ENCODE measurements around the gene FAIM. TPM values are rescaled to one million over a fixed set of nuclear protein-coding genes. Genes with fewer than 3 reads are reported as not detected.

Gene FAIM
- total RNA-seq, 1 donor from 2014 or later = 12.5 TPM

DNA sequence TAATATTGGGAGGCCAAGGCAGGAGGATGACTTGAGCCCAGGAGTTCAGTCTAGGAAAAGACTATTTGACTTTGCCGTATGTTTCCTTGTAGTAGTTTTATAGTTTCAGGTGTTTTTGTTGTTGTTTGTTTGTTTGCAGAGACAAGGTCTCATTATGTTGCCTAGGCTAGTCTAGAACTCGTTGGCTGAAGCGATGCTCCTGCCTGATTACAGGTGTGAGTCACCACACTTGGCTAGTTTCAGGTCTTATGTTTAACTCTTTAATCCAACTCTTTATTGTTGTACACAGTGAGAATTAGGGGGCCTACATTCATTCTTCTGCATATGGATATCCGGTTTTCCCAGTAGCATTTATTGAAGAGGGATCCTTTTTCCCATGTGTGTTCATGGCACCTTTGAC, 32.0 kb downstream of the FAIM start:
- H3K9me3 ChIP-seq (ENCODE audit: control insufficient read depth in 3 of 3, low read length in 3 of 3) = no peaks in the 10 kb centered on the region

GRCh38 chr3:138642226-138642926, 33.8 kb downstream of the FAIM start:
- H3K9me3 ChIP-seq (ENCODE audit: control insufficient read depth in 3 of 3, low read length in 3 of 3) = no peaks in the 10 kb centered on the region
- H3K9ac ChIP-seq (ENCODE audit: low read depth in 1 of 3, low read length in 3 of 3) = no peak overlapping the region
- H3K36me3 ChIP-seq (ENCODE audit: control insufficient read depth in 3 of 3, insufficient read depth in 3 of 3, low read length in 3 of 3) = no peaks in the 10 kb centered on the region
- H3K4me1 ChIP-seq (ENCODE audit: control insufficient read depth in 3 of 3, insufficient read depth in 3 of 3, low read length in 3 of 3) = no peaks in the 10 kb centered on the region
- H3K4me3 ChIP-seq (ENCODE audit: low read length in 3 of 3) = no peak overlapping the region
- no peaks in the 10 kb centered on the region for H3K27me3 ChIP-seq (ENCODE audit: control insufficient read depth in 3 of 3, insufficient read depth in 3 of 3, low read length in 3 of 3)
- no peak overlapping the region for H3K27ac ChIP-seq (ENCODE audit: low read depth, low read length)

More for the DNA sequence above, 32.0 kb downstream of the FAIM start:
- no peak overlapping the region for H3K4me3 ChIP-seq (ENCODE audit: low read length in 3 of 3)
- no peaks in the 10 kb centered on the region for H3K4me1 ChIP-seq (ENCODE audit: control insufficient read depth in 3 of 3, insufficient read depth in 3 of 3, low read length in 3 of 3)
- no peak overlapping the region for H3K27ac ChIP-seq (ENCODE audit: low read depth, low read length)
- H3K36me3 ChIP-seq (ENCODE audit: control insufficient read depth in 3 of 3, insufficient read depth in 3 of 3, low read length in 3 of 3) = no peaks in the 10 kb centered on the region
- H3K9ac ChIP-seq (ENCODE audit: low read depth in 1 of 3, low read length in 3 of 3) = no peak overlapping the region
- H3K27me3 ChIP-seq (ENCODE audit: control insufficient read depth in 3 of 3, insufficient read depth in 3 of 3, low read length in 3 of 3) = no peaks in the 10 kb centered on the region

GRCh38 chr3:138642927-138643253, 34.3 kb downstream of the FAIM start:
- Histone ChIP-seq H3K27me3 (ENCODE audit: control insufficient read depth in 3 of 3, insufficient read depth in 3 of 3, low read length in 3 of 3) (no peaks in the 10 kb centered on the region), H3K4me1 (ENCODE audit: control insufficient read depth in 3 of 3, insufficient read depth in 3 of 3, low read length in 3 of 3) (no peaks in the 10 kb centered on the region), H3K27ac (ENCODE audit: low read depth, low read length) (no peak overlapping the region), H3K4me3 (ENCODE audit: low read length in 3 of 3) (no peak overlapping the region), H3K9me3 (ENCODE audit: control insufficient read depth in 3 of 3, low read length in 3 of 3) (no peaks in the 10 kb centered on the region), H3K36me3 (ENCODE audit: control insufficient read depth in 3 of 3, insufficient read depth in 3 of 3, low read length in 3 of 3) (no peaks in the 10 kb centered on the region), H3K9ac (ENCODE audit: low read depth in 1 of 3, low read length in 3 of 3) (no peak overlapping the region)

DNA sequence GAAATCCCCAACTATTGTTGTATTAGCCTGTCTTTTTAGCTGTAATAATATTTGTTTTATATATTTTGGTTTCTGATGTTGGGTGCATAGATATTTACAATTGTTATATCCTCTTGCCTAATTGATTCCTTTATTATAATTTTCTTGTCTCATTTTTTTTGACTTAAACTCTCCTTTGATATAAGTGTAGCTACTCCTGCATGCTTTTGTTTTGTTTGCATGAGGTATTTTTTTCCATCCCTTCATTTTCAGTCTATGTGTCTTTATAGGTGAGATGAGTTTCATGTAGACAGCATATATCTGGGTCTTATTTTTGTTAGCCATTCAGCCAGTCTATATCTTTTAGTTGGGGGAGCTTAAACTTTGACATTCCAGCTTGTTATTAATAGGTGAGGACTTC, 37.4 kb downstream of the FAIM start:
- Histone ChIP-seq H3K36me3 (ENCODE audit: control insufficient read depth in 3 of 3, insufficient read depth in 3 of 3, low read length in 3 of 3) (peaks cover 12 to 14% (median 14%) of the 10 kb centered on the region in 3 donors), H3K27ac (ENCODE audit: low read depth, low read length) (no peak overlapping the region), H3K9ac (ENCODE audit: low read depth in 1 of 3, low read length in 3 of 3) (no peak overlapping the region), H3K4me1 (ENCODE audit: control insufficient read depth in 3 of 3, insufficient read depth in 3 of 3, low read length in 3 of 3) (no peaks in the 10 kb centered on the region), H3K27me3 (ENCODE audit: control insufficient read depth in 3 of 3, insufficient read depth in 3 of 3, low read length in 3 of 3) (no peaks in the 10 kb centered on the region), H3K4me3 (ENCODE audit: low read length in 3 of 3) (no peak overlapping the region), H3K9me3 (ENCODE audit: control insufficient read depth in 3 of 3, low read length in 3 of 3) (no peaks in the 10 kb centered on the region)

DNA sequence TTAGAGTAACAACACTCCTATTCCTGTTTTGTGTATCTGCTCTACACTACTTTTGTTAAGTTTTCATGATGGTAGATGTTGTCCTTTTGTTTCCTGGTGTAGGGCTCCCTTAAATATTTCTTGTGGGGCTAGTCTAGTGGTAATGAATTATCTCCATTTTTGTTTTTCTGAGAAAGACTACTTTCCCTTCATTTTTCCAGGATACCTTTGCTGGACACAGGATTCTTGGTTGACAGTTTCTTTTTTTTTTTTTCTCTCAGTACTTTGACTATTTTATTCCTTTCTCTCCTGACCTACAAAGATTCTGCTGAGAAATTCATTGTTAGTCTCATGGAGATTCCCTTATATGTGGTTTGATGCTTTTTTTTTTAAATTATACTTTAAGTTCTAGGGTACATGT, 37.9 kb downstream of the FAIM start:
- no peak overlapping the region for H3K4me3 ChIP-seq (ENCODE audit: low read length in 3 of 3)
- no peak overlapping the region for H3K9ac ChIP-seq (ENCODE audit: low read depth in 1 of 3, low read length in 3 of 3)
- no peak overlapping the region for H3K27ac ChIP-seq (ENCODE audit: low read depth, low read length)
- peaks cover 12 to 16% (median 14%) of the 10 kb centered on the region in 3 donors for H3K36me3 ChIP-seq (ENCODE audit: control insufficient read depth in 3 of 3, insufficient read depth in 3 of 3, low read length in 3 of 3)
- no peaks in the 10 kb centered on the region for H3K9me3 ChIP-seq (ENCODE audit: control insufficient read depth in 3 of 3, low read length in 3 of 3)
- no peaks in the 10 kb centered on the region for H3K4me1 ChIP-seq (ENCODE audit: control insufficient read depth in 3 of 3, insufficient read depth in 3 of 3, low read length in 3 of 3)
- no peaks in the 10 kb centered on the region for H3K27me3 ChIP-seq (ENCODE audit: control insufficient read depth in 3 of 3, insufficient read depth in 3 of 3, low read length in 3 of 3)

DNA sequence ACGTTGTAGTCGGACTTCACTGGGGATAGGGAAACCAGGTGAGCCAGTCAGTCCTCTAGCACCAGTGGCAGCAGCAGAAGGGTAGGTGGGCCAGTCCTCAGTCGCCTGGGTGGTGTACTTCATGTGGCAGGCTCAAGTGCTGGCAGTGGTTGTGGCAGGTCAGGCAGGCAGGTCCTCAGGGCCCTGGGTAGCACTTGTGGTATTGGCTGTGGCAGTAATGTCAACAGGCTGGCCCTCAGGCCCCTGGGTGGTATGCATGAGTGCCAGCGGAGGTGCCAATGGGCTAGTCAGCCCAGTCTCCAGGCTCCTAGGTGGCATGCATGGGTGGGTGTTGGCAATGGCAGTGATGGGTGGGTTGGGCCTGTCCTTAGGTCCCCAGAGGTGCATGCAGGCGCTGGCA, 40.6 kb downstream of the FAIM start:
- no peak overlapping the region for H3K27ac ChIP-seq (ENCODE audit: low read depth, low read length)
- H3K36me3 ChIP-seq (ENCODE audit: control insufficient read depth in 3 of 3, insufficient read depth in 3 of 3, low read length in 3 of 3) = peaks cover 12 to 24% (median 21%) of the 10 kb centered on the region in 3 donors

GRCh38 chr3:138653567-138653966, 45.0 kb downstream of the FAIM start:
- no peaks in the 10 kb centered on the region for H3K27me3 ChIP-seq (ENCODE audit: control insufficient read depth in 3 of 3, insufficient read depth in 3 of 3, low read length in 3 of 3)
- no peak overlapping the region for H3K9ac ChIP-seq (ENCODE audit: low read depth in 1 of 3, low read length in 3 of 3)
- no peaks in the 10 kb centered on the region for H3K4me1 ChIP-seq (ENCODE audit: control insufficient read depth in 3 of 3, insufficient read depth in 3 of 3, low read length in 3 of 3)
- H3K4me3 ChIP-seq (ENCODE audit: low read length in 3 of 3) = no peak overlapping the region
- H3K36me3 ChIP-seq (ENCODE audit: control insufficient read depth in 3 of 3, insufficient read depth in 3 of 3, low read length in 3 of 3) = peaks cover 21 to 46% (median 44%) of the 10 kb centered on the region in 3 donors
- no peaks in the 10 kb centered on the region for H3K9me3 ChIP-seq (ENCODE audit: control insufficient read depth in 3 of 3, low read length in 3 of 3)
- no peak overlapping the region for H3K27ac ChIP-seq (ENCODE audit: low read depth, low read length)

More for the DNA sequence above, 40.6 kb downstream of the FAIM start:
- H3K9ac ChIP-seq (ENCODE audit: low read depth in 1 of 3, low read length in 3 of 3) = no peak overlapping the region
- H3K27me3 ChIP-seq (ENCODE audit: control insufficient read depth in 3 of 3, insufficient read depth in 3 of 3, low read length in 3 of 3) = no peaks in the 10 kb centered on the region
- no peaks in the 10 kb centered on the region for H3K4me1 ChIP-seq (ENCODE audit: control insufficient read depth in 3 of 3, insufficient read depth in 3 of 3, low read length in 3 of 3)
- H3K9me3 ChIP-seq (ENCODE audit: control insufficient read depth in 3 of 3, low read length in 3 of 3) = no peaks in the 10 kb centered on the region
- H3K4me3 ChIP-seq (ENCODE audit: low read length in 3 of 3) = no peak overlapping the region

DNA sequence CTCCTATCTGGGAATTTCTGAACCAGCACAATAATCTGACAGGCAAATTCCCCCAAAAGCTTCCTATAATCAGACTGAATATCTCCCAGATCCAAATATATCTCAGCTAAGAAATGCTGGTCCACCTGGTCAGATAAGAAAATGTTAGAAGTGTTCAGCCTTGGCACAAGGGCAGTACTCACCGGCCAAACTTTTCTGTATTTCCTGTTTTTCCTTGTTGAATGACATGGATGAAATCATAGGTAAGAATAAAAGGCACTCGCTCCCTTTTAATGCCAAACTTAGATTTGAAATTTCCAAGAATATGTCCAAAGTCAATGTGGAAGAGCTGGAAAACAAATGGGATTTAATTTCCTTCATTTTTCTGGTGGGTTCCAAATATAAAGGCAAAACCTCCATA, 48.9 kb downstream of the FAIM start:
- Histone ChIP-seq H3K9ac (ENCODE audit: low read depth in 1 of 3, low read length in 3 of 3) (no peak overlapping the region), H3K4me3 (ENCODE audit: low read length in 3 of 3) (no peak overlapping the region), H3K27me3 (ENCODE audit: control insufficient read depth in 3 of 3, insufficient read depth in 3 of 3, low read length in 3 of 3) (no peaks in the 10 kb centered on the region), H3K36me3 (ENCODE audit: control insufficient read depth in 3 of 3, insufficient read depth in 3 of 3, low read length in 3 of 3) (peaks cover 8 to 33% (median 30%) of the 10 kb centered on the region in 3 donors), H3K27ac (ENCODE audit: low read depth, low read length) (no peak overlapping the region), H3K4me1 (ENCODE audit: control insufficient read depth in 3 of 3, insufficient read depth in 3 of 3, low read length in 3 of 3) (no peaks in the 10 kb centered on the region), H3K9me3 (ENCODE audit: control insufficient read depth in 3 of 3, low read length in 3 of 3) (no peaks in the 10 kb centered on the region)

DNA sequence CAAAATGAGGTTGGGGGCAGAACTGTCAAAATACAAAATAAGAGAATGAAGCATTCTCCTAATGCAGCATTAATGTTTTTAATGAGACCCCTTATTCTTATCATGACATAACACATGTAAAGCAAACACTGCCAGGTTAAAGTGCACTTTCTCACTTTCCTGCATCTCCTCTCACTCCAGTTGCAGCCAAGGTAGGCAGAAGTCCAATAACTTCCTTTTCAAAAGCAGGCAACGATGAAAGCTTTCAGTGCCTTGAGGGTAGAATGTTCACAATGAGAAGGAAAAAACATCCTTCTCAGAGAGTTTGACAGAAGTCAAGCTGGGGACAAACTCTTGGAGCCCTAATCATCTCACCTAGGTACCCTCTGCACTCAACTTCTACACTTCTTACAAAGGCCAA, 59.5 kb downstream of the FAIM start:
- no peaks in the 10 kb centered on the region for H3K9me3 ChIP-seq (ENCODE audit: control insufficient read depth in 3 of 3, low read length in 3 of 3)
- peaks cover 11 to 17% (median 13%) of the 10 kb centered on the region in 3 donors for H3K36me3 ChIP-seq (ENCODE audit: control insufficient read depth in 3 of 3, insufficient read depth in 3 of 3, low read length in 3 of 3)
- no peak overlapping the region for H3K9ac ChIP-seq (ENCODE audit: low read depth in 1 of 3, low read length in 3 of 3)
- no peaks in the 10 kb centered on the region for H3K27me3 ChIP-seq (ENCODE audit: control insufficient read depth in 3 of 3, insufficient read depth in 3 of 3, low read length in 3 of 3)
- no peaks in the 10 kb centered on the region for H3K4me1 ChIP-seq (ENCODE audit: control insufficient read depth in 3 of 3, insufficient read depth in 3 of 3, low read length in 3 of 3)
- H3K4me3 ChIP-seq (ENCODE audit: low read length in 3 of 3) = no peak overlapping the region
- no peak overlapping the region for H3K27ac ChIP-seq (ENCODE audit: low read depth, low read length)

DNA sequence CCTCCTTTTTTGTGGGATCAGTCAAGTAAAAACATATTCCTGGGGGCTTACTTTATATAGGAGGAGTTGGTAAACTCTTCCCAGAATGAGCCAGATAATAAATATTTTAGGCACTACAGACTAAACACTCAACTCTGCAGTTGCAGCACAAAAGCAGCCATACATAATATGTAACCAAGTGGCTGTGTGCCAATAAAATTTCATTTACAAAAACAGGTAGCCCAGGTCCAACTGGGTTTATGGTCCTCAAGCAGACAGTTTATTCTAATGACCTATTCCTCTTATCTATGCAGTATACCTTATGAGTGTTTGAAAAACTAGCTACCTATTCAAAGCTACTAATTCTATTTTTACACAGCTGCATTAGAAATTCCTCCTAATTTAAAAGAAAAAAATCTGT, 61.8 kb downstream of the FAIM start:
- H3K36me3 ChIP-seq (ENCODE audit: control insufficient read depth in 3 of 3, insufficient read depth in 3 of 3, low read length in 3 of 3) = peaks cover 3 to 9% (median 6%) of the 10 kb centered on the region in 3 donors
- no peaks in the 10 kb centered on the region for H3K4me1 ChIP-seq (ENCODE audit: control insufficient read depth in 3 of 3, insufficient read depth in 3 of 3, low read length in 3 of 3)
- no peak overlapping the region for H3K27ac ChIP-seq (ENCODE audit: low read depth, low read length)
- H3K9me3 ChIP-seq (ENCODE audit: control insufficient read depth in 3 of 3, low read length in 3 of 3) = no peaks in the 10 kb centered on the region
- H3K9ac ChIP-seq (ENCODE audit: low read depth in 1 of 3, low read length in 3 of 3) = no peak overlapping the region
- H3K27me3 ChIP-seq (ENCODE audit: control insufficient read depth in 3 of 3, insufficient read depth in 3 of 3, low read length in 3 of 3) = no peaks in the 10 kb centered on the region
- no peak overlapping the region for H3K4me3 ChIP-seq (ENCODE audit: low read length in 3 of 3)

All from skeletal muscle tissue (tissue), 4 donors.